Progenitor cell of endocrine pancreas (in vitro differentiated cells): ENCODE data around the gene KCNK2. TPM values are rescaled to one million over a fixed set of nuclear protein-coding genes. Genes with fewer than 3 reads are reported as not detected.

Experiments
- DNase-seq: peaks from one replicate; pipeline ENCODE4 v3.0.0; 2021; ENCODE audit warnings: low spot score; ENCODE audit not compliant: unreplicated experiment
- H3K27ac Mint-ChIP-seq: 2 replicates; pipeline ENCODE4 v1.8.0; 2021; ENCODE audit warnings: mild to moderate bottlenecking, moderate library complexity, mixed read lengths
- H3K27me3 Mint-ChIP-seq: 2 replicates; pipeline ENCODE4 v1.8.0; 2021; ENCODE audit warnings: mixed read lengths
- H3K36me3 Mint-ChIP-seq: 2 replicates; pipeline ENCODE4 v1.8.0; 2022; ENCODE audit warnings: mixed read lengths; ENCODE audit not compliant: insufficient read depth
- H3K4me1 Mint-ChIP-seq: 2 replicates; pipeline ENCODE4 v1.8.0; 2021; ENCODE audit warnings: low read depth, mixed read lengths
- H3K4me3 Mint-ChIP-seq: 2 replicates; pipeline ENCODE4 v1.8.0; 2021; ENCODE audit warnings: low read depth, mild to moderate bottlenecking, moderate library complexity, mixed read lengths
- H3K9me3 Mint-ChIP-seq: 2 replicates; pipeline ENCODE4 v1.8.0; 2021; ENCODE audit warnings: low read depth, mixed read lengths
- total RNA-seq: library from RNA; stranded (reverse); gene quantifications from 2 replicates; pipeline ENCODE4 v1.2.1, GENCODE V29; 2021
- TF ChIP-seq, protein P1 (sequence below): fragments of 200-600 bp; sonication (generic); IDR thresholded peaks from one replicate; pipeline ENCODE4 v1.5.0; 2021; ENCODE audit warnings: antibody characterized with exemption, mild to moderate bottlenecking; ENCODE audit not compliant: unreplicated experiment

The KCNK2 gene
- total RNA-seq, 1 donor from 2014 or later: 0.60 TPM

DNA sequence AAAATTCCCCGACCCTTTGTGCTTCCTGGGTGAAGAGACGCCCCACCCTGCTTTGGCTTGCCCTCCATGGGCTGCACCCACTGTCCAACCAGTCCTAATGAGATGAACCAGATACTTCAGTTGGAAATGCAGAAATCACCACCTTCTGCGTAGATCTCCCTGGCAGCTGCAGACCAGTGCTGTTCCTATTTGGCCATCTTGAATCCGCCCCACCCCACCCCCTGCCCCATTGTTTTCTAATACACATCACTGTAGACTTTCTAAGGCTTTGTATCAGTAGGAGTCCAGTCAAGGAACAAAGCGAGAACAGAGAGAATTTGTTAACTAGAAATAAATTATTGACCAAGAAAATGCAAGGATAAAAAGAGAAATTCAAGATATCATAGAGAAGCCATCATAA lies 178.2 kb downstream of the KCNK2 start:
- Mint-ChIP-seq H3K4me3 (no peak overlapping the region), H3K4me1 (peaks cover 2% of the 10 kb centered on the region), H3K36me3 (no peaks in the 10 kb centered on the region), H3K27ac (no peak overlapping the region), H3K27me3 (no peaks in the 10 kb centered on the region), H3K9me3 (no peaks in the 10 kb centered on the region)
- DNase-seq: no peak
- TF ChIP-seq, protein P1, sequence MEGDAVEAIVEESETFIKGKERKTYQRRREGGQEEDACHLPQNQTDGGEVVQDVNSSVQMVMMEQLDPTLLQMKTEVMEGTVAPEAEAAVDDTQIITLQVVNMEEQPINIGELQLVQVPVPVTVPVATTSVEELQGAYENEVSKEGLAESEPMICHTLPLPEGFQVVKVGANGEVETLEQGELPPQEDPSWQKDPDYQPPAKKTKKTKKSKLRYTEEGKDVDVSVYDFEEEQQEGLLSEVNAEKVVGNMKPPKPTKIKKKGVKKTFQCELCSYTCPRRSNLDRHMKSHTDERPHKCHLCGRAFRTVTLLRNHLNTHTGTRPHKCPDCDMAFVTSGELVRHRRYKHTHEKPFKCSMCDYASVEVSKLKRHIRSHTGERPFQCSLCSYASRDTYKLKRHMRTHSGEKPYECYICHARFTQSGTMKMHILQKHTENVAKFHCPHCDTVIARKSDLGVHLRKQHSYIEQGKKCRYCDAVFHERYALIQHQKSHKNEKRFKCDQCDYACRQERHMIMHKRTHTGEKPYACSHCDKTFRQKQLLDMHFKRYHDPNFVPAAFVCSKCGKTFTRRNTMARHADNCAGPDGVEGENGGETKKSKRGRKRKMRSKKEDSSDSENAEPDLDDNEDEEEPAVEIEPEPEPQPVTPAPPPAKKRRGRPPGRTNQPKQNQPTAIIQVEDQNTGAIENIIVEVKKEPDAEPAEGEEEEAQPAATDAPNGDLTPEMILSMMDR: no peak

DNA sequence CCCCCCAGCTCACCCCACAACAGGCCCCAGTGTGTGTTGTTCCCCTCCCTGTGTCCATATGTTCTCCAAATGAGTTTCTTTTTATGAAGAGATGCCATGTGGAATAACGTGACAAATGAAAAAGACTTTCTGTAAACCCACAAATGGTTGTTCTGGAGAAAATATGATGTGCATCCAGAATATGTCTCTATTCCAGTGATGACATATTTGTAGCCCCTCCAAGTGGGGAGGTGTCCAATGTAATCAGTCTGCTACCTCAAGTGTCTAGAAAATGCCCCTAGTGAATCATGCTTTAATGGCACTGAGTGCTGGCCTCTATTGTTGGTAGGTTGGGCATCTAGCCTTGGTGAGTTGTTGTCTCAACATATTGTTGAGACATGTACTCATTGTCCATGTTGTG lies 179.6 kb downstream of the KCNK2 start:
- Mint-ChIP-seq H3K36me3 (no peaks in the 10 kb centered on the region), H3K4me3 (no peak overlapping the region), H3K9me3 (no peaks in the 10 kb centered on the region), H3K27ac (no peak overlapping the region), H3K4me1 (no peaks in the 10 kb centered on the region), H3K27me3 (no peaks in the 10 kb centered on the region)
- no peak for DNase-seq
- TF ChIP-seq, protein P1: no peak

DNA sequence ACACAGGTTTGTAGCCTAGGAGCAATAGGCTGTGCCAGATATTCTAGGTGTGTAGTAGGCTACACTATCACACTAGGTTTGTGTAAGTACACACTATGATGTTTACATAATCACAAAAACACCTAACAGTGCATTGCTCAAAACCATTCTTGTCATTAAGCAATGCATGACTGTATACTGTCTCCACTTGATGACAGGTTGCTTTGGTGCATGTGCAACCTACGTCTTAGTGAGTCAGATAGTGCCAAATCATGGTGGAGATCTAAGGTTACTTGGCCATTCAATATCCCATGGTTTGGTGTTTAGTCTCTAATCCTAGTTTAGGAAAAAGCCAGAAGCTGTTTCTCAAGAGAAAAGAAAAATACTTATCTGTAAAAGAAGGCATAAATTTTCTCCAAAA lies 181.1 kb downstream of the KCNK2 start:
- DNase-seq: no peak
- TF ChIP-seq, protein P1: no peak
- Mint-ChIP-seq H3K4me1 (no peaks in the 10 kb centered on the region), H3K27ac (no peak overlapping the region), H3K4me3 (no peak overlapping the region), H3K36me3 (no peaks in the 10 kb centered on the region), H3K9me3 (no peaks in the 10 kb centered on the region), H3K27me3 (no peaks in the 10 kb centered on the region)

DNA sequence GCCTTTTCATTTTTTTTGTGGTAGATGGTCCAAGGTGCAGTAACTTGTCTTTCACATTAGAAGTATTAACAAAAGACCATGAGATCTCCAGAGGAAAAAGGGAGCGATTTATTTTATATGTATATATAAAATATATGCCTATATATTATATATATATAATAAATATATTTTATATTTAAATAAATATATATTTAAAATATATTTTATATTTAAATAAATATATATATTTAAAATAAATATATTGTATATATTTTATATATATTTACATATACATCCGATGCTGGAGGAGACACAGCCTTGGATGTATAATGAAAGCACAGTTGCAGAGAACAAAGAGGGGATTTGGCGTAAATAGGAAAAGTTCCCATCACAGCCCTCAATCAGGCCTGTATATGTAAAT lies 182.1 kb downstream of the KCNK2 start:
- Mint-ChIP-seq H3K4me3 (no peak overlapping the region), H3K36me3 (no peaks in the 10 kb centered on the region), H3K27me3 (no peaks in the 10 kb centered on the region), H3K27ac (no peak overlapping the region), H3K4me1 (no peaks in the 10 kb centered on the region), H3K9me3 (no peaks in the 10 kb centered on the region)
- TF ChIP-seq, protein P1: no peak
- DNase-seq: no peak

DNA sequence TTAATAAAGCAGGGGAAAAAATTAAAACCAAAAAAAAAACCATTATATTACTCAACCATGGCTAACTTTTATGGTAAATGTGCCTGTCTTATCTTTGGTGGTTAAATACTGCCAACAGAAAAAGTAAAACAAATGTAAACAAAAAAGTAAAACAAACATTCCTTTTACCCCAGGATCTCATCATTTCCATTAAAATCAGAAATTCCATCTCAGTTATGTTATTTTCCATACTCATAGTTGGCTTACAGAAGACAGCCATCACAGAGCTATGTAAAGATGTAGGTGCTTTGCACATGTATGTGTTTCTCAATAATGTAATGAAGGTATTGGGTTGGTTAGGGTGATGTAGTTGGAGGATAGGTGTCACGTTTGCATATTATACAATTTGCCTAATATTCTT lies 185.0 kb downstream of the KCNK2 start:
- no peaks in the 10 kb centered on the region for H3K9me3 Mint-ChIP-seq
- H3K27ac Mint-ChIP-seq: no peak overlapping the region
- H3K27me3 Mint-ChIP-seq: no peaks in the 10 kb centered on the region
- H3K4me1 Mint-ChIP-seq: no peaks in the 10 kb centered on the region
- no peak for DNase-seq
- no peaks in the 10 kb centered on the region for H3K36me3 Mint-ChIP-seq
- TF ChIP-seq, protein P1: no peak
- no peak overlapping the region for H3K4me3 Mint-ChIP-seq

DNA sequence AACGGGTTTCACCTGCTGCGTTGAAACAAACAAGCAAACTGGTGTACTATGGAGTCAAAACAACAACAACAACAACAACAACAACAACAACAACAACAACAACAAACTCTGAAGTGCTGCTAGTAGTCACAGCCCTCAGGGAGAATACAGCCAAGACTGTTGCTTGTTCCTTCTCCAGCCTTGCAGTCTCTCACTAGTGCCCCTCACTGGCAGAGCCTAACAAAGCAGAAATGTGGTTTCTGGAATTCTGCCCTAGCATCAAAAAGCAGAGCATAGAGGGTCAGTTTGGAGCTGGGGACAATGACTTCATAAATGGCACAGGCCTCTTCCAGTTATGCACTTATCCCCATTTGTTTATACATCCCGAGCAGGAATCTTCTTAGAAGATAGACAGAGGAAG lies 187.4 kb downstream of the KCNK2 start:
- Mint-ChIP-seq H3K9me3 (no peaks in the 10 kb centered on the region), H3K27ac (no peak overlapping the region), H3K4me1 (no peaks in the 10 kb centered on the region), H3K27me3 (no peaks in the 10 kb centered on the region), H3K36me3 (no peaks in the 10 kb centered on the region), H3K4me3 (no peak overlapping the region)
- TF ChIP-seq, protein P1: no peak
- no peak for DNase-seq
